H1 (cell line): ENCODE measurements around the gene FLVCR1. TPM values are rescaled to one million over a fixed set of nuclear protein-coding genes. Genes with fewer than 3 reads are reported as not detected.

Experiments used
- CTCF ChIA-PET: fragments of 300-600 bp; sonication (Branson Sonifier 250); formaldehyde crosslinking; loops from one replicate; lab custom pipeline; 2021; ENCODE audit not compliant: partially characterized antibody; lab: Charles Lee
- POLR2A ChIA-PET: fragments of 300-600 bp; sonication (Branson Sonifier 250); formaldehyde crosslinking; loops from one replicate; lab custom pipeline; 2021; ENCODE audit warnings: inconsistent platforms; ENCODE audit not compliant: partially characterized antibody; lab: Charles Lee
- DNase-seq, 2 experiments: peaks; one replicate each; pipeline versions ENCODE4 v3.0.0 to v3.0.0-alpha.2; 2010 to 2022; ENCODE audit warnings: low spot score in 2 of 2, low read depth in 1 of 2, mixed read lengths in 1 of 2
- FAIRE-seq: peaks from 2 replicates; lab custom pipeline; 2011; peaks lifted over from hg19 to GRCh38; lab: Jason Lieb, UNC
- H2AFZ ChIP-seq: 2 replicates; pipeline ENCODE4 v1.8.1; 2012; ENCODE audit warnings: low read length, inconsistent platforms
- H2AK5ac ChIP-seq: 2 replicates; pipeline ENCODE4 v1.6.1; 2013; ENCODE audit warnings: low read depth, low read length
- H2BK120ac ChIP-seq: replicated peaks from 2 replicates; pipeline ENCODE3; 2013; ENCODE audit warnings: low read depth, low read length, inconsistent platforms
- H2BK12ac ChIP-seq: 2 replicates; pipeline ENCODE4 v1.6.1; 2013; ENCODE audit warnings: low read depth, low read length
- H2BK15ac ChIP-seq: 2 replicates; pipeline ENCODE4 v1.6.1; 2013; ENCODE audit warnings: low read length
- H2BK20ac ChIP-seq: 2 replicates; pipeline ENCODE4 v1.6.1; 2013; ENCODE audit warnings: low read length
- H2BK5ac ChIP-seq: 2 replicates; pipeline ENCODE4 v1.6.1; 2013; ENCODE audit warnings: low read depth, low read length
- H3K14ac ChIP-seq: 2 replicates; pipeline ENCODE4 v1.6.1; 2013; ENCODE audit warnings: inconsistent platforms; ENCODE audit not compliant: insufficient read length
- H3K18ac ChIP-seq: 2 replicates; pipeline ENCODE4 v1.6.1; 2013; ENCODE audit warnings: low read length; ENCODE audit errors: extremely low read depth
- H3K23ac ChIP-seq: 2 replicates; pipeline ENCODE4 v1.6.1; 2013; ENCODE audit warnings: inconsistent platforms; ENCODE audit not compliant: insufficient read length
- H3K23me2 ChIP-seq: 2 replicates; pipeline ENCODE4 v1.6.1; 2013; ENCODE audit warnings: low read depth, low read length
- H3K27ac ChIP-seq: 2 replicates; pipeline ENCODE4 v1.6.1; 2011; ENCODE audit warnings: low read depth, low read length, inconsistent platforms
- H3K27me3 ChIP-seq, 4 experiments: replicated peaks in 1 of 4; 1 replicate in 1 of 4; 2 replicates in 3 of 4; pipeline versions ENCODE4 v1.6.1 to v1.8.1; 2011 to 2013; ENCODE audit warnings: low read length in 3 of 4, mild to moderate bottlenecking in 3 of 4, inconsistent platforms in 2 of 4, mixed read lengths in 2 of 4, moderate library complexity in 1 of 4; ENCODE audit not compliant: control insufficient read depth in 3 of 4, insufficient read depth in 3 of 4; ENCODE audit errors: extremely low read depth in 1 of 4
- H3K36me3 ChIP-seq, 4 experiments: 2 replicates each; pipeline versions ENCODE4 v1.6.1 to v1.8.1; 2011 to 2013; ENCODE audit warnings: mild to moderate bottlenecking in 4 of 4, low read length in 3 of 4, moderate library complexity in 2 of 4, control low read depth in 1 of 4, inconsistent platforms in 1 of 4; ENCODE audit not compliant: insufficient read depth in 4 of 4, control insufficient read depth in 2 of 4
- H3K4ac ChIP-seq: replicated peaks from 2 replicates; pipeline ENCODE3; 2013; ENCODE audit warnings: low read length, low read depth, mixed read lengths, inconsistent platforms; ENCODE audit not compliant: insufficient read length
- H3K4me1 ChIP-seq, 4 experiments: replicated peaks in 1 of 4; 1 replicate in 1 of 4; 2 replicates in 3 of 4; pipeline versions ENCODE4 v1.6.1 to v1.8.1; 2011 to 2013; ENCODE audit warnings: low read length in 3 of 4, inconsistent platforms in 2 of 4, mixed read lengths in 1 of 4; ENCODE audit not compliant: insufficient read depth in 4 of 4, control insufficient read depth in 3 of 4
- H3K4me2 ChIP-seq, 2 experiments: 2 replicates each; pipeline versions ENCODE4 v1.6.1 to v1.8.1; 2011 to 2013; ENCODE audit warnings: low read depth in 2 of 2, low read length in 2 of 2, control low read depth in 1 of 2, inconsistent platforms in 1 of 2, mild to moderate bottlenecking in 1 of 2; ENCODE audit not compliant: insufficient read depth in 1 of 2
- H3K4me3 ChIP-seq, 4 experiments: fragments of 200-600, 300-600 bp in 1 of 4; sonication (generic), shearing (Covaris generic), sonication (Bioruptor Twin) in 1 of 4; 2 replicates each; pipeline versions ENCODE4 v1.5.1 to v1.8.1; 2011 to 2016; ENCODE audit warnings: low read length in 4 of 4, low read depth in 3 of 4, control low read depth in 2 of 4, inconsistent platforms in 2 of 4, mild to moderate bottlenecking in 2 of 4, mixed read lengths in 1 of 4, moderate library complexity in 1 of 4; ENCODE audit not compliant: insufficient read depth in 2 of 4; ENCODE audit errors: extremely low read depth in 1 of 4
- H3K56ac ChIP-seq: replicated peaks from 2 replicates; pipeline ENCODE3; 2013; ENCODE audit warnings: low read depth, mild to moderate bottlenecking, mixed read lengths, low read length, inconsistent platforms; ENCODE audit not compliant: insufficient read length
- H3K79me1 ChIP-seq: 2 replicates; pipeline ENCODE4 v1.6.1; 2013; ENCODE audit warnings: low read depth, low read length, control low read depth
- H3K79me2 ChIP-seq, 2 experiments: 2 replicates each; pipeline versions ENCODE4 v1.6.1 to v1.8.1; 2012 to 2013; ENCODE audit warnings: low read length in 2 of 2, mild to moderate bottlenecking in 2 of 2, inconsistent platforms in 1 of 2; ENCODE audit not compliant: insufficient read depth in 2 of 2, control insufficient read depth in 1 of 2
- H3K9ac ChIP-seq, 4 experiments: replicated peaks in 1 of 4; 1 replicate in 1 of 4; 2 replicates in 3 of 4; pipeline versions ENCODE4 v1.6.1 to v1.8.1; 2011 to 2013; ENCODE audit warnings: low read depth in 3 of 4, low read length in 3 of 4, control low read depth in 2 of 4, mild to moderate bottlenecking in 2 of 4, moderate library complexity in 2 of 4, inconsistent platforms in 1 of 4; ENCODE audit errors: extremely low read depth in 1 of 4
- H3K9me3 ChIP-seq, 2 experiments: 2 replicates each; pipeline versions ENCODE4 v1.6.1 to v1.8.1; 2012 to 2013; ENCODE audit warnings: mild to moderate bottlenecking in 2 of 2, moderate library complexity in 2 of 2, control low read depth in 1 of 2, inconsistent platforms in 1 of 2, low read depth in 1 of 2, low read length in 1 of 2, mixed read lengths in 1 of 2; ENCODE audit not compliant: insufficient read depth in 2 of 2
- H4K20me1 ChIP-seq, 2 experiments: replicated peaks in 1 of 2; 2 replicates each; pipeline versions ENCODE3 to v1.8.1; 2011 to 2013; ENCODE audit warnings: inconsistent platforms in 2 of 2, low read length in 2 of 2, mild to moderate bottlenecking in 1 of 2; ENCODE audit not compliant: insufficient read depth in 2 of 2, control insufficient read depth in 1 of 2
- H4K5ac ChIP-seq: 2 replicates; pipeline ENCODE4 v1.6.1; 2013; ENCODE audit warnings: low read length, low read depth, mixed read lengths, inconsistent platforms; ENCODE audit not compliant: insufficient read length
- H4K8ac ChIP-seq: 2 replicates; pipeline ENCODE4 v1.8.0; 2013; ENCODE audit warnings: mild to moderate bottlenecking, moderate library complexity, low read length, inconsistent platforms; ENCODE audit not compliant: insufficient read depth; ENCODE audit errors: extremely low read depth
- H4K91ac ChIP-seq: replicated peaks from 2 replicates; pipeline ENCODE3; 2013; ENCODE audit warnings: low read length, mixed read lengths, inconsistent platforms; ENCODE audit not compliant: insufficient read length
- CBX5 ChIP-seq: fragments of 300-800, 300-1000 bp; sonication (generic); IDR thresholded peaks from 2 replicates; pipeline ENCODE4 v1.7.1; 2016; ENCODE audit warnings: antibody characterized with exemption, low read length, low read depth
- CREB1 ChIP-seq: IDR thresholded peaks from 2 replicates; pipeline ENCODE4 v1.6.1; 2012; ENCODE audit warnings: inconsistent platforms
- EGR1 ChIP-seq: IDR thresholded peaks from 2 replicates; pipeline ENCODE4 v1.6.1; 2011; ENCODE audit warnings: low read depth, low read length, borderline replicate concordance
- EZH2 ChIP-seq: fragments of 200-600 bp; sonication (generic); IDR thresholded peaks from 2 replicates; pipeline ENCODE4 v1.7.1; 2012; ENCODE audit warnings: low read depth, mild to moderate bottlenecking, moderate library complexity, low read length, inconsistent platforms; ENCODE audit not compliant: severe bottlenecking
- HDAC2 ChIP-seq, 2 experiments: fragments of 300-600 bp in 1 of 2; sonication (generic) in 1 of 2; IDR thresholded peaks; 2 replicates each; pipeline ENCODE4 v1.6.1; 2011 to 2012; ENCODE audit warnings: low read depth in 2 of 2, low read length in 2 of 2, mild to moderate bottlenecking in 2 of 2, moderate library complexity in 2 of 2, borderline replicate concordance in 1 of 2, inconsistent platforms in 1 of 2
- KDM5A ChIP-seq: fragments of 200-600 bp; IDR thresholded peaks from 2 replicates; pipeline ENCODE4 v1.7.1; 2012; ENCODE audit warnings: mild to moderate bottlenecking, low read length, inconsistent platforms, mixed read lengths
- NRF1 ChIP-seq: IDR thresholded peaks from 2 replicates; pipeline ENCODE4 v1.6.1; 2011; ENCODE audit warnings: mild to moderate bottlenecking, low read depth, low read length, improper control_type of control experiment
- PHF8 ChIP-seq: fragments of 200-600 bp; sonication (generic); conservative IDR thresholded peaks from 2 replicates; pipeline ENCODE4 v1.7.1; 2012; ENCODE audit warnings: low read depth, mild to moderate bottlenecking, inconsistent platforms, low read length, moderate library complexity
- POLR2AphosphoS5 ChIP-seq: IDR thresholded peaks from 2 replicates; pipeline ENCODE4 v1.6.1; 2011; ENCODE audit warnings: low read depth, low read length
- RAD21 ChIP-seq, 2 experiments: IDR thresholded peaks in 1 of 2; conservative IDR thresholded peaks in 1 of 2; 2 replicates each; pipeline ENCODE4 v1.6.1; 2011; ENCODE audit warnings: low read depth in 2 of 2, low read length in 2 of 2, improper control_type of control experiment in 1 of 2, inconsistent platforms in 1 of 2, mild to moderate bottlenecking in 1 of 2, moderate library complexity in 1 of 2
- SIN3A ChIP-seq, 2 experiments: IDR thresholded peaks in 1 of 2; conservative IDR thresholded peaks in 1 of 2; 2 replicates each; pipeline ENCODE4 v1.6.1; 2011 to 2012; ENCODE audit warnings: low read length in 2 of 2, improper control_type of control experiment in 1 of 2, low read depth in 1 of 2, mild to moderate bottlenecking in 1 of 2
- SP4 ChIP-seq: IDR thresholded peaks from 2 replicates; pipeline ENCODE4 v1.6.1; 2012; ENCODE audit warnings: low read length, inconsistent platforms
- SRF ChIP-seq: IDR thresholded peaks from 2 replicates; pipeline ENCODE4 v1.6.1; 2011; ENCODE audit warnings: mild to moderate bottlenecking, low read depth, low read length, moderate library complexity
- TBP ChIP-seq: IDR thresholded peaks from 2 replicates; pipeline ENCODE4 v1.6.1; 2011; ENCODE audit warnings: low read depth, low read length, improper control_type of control experiment
- TEAD4 ChIP-seq: IDR thresholded peaks from 2 replicates; pipeline ENCODE4 v1.6.1; 2012; ENCODE audit warnings: low read depth, low read length, inconsistent platforms, mixed read lengths
- WGBS, 2 experiments: shearing (Covaris generic) in 1 of 2; methylation state at CpG; one replicate each; pipeline versions ENCODE4 v1.1.6 to v1.1.7; 2013 to 2015; ENCODE audit warnings: low lambda C conversion rate in 2 of 2, mixed read lengths in 2 of 2, inconsistent platforms in 1 of 2, low coverage in 1 of 2, missing lambda C conversion rate in 1 of 2; ENCODE audit not compliant: insufficient replicate concordance in 2 of 2, insufficient coverage in 1 of 2, insufficient read length in 1 of 2; ENCODE audit errors: extremely low coverage in 1 of 2, missing lambda C conversion rate in 1 of 2; 5-methylcytosine and 5-hydroxymethylcytosine counted together
- polyA plus RNA-seq, 7 experiments: library from polyadenylated mRNA; depleted of rRNA in 3 of 7; stranded (reverse) in 5 of 7; unstranded in 2 of 7; fragments of >200 nt in 5 of 7; fragments of 200-250 nt in 2 of 7; gene quantifications; 1 replicate in 5 of 7; 2 replicates in 1 of 7; 4 replicates in 1 of 7; pipeline versions ENCODE4 v1.2.1 to v1.2.3, GENCODE V29; 2011 to 2013; ENCODE audit warnings: missing spikeins in 2 of 7, mixed read lengths in 2 of 7
- total RNA-seq: library from RNA; stranded (reverse); fragmentation: NEBNext Ultra II Directional; extraction: Animal tissue kit (Norgen Biotek cat#: 25700); gene quantifications from 2 replicates; pipeline ENCODE4 v1.2.1, GENCODE V29; 2021

FLVCR1 gene
- total and polyA plus RNA-seq, 2 of the 8 experiments (the other 6 are each of a cell fraction or from before 2014, with no cell fraction given): 31.8 to 75.7 TPM

DNA sequence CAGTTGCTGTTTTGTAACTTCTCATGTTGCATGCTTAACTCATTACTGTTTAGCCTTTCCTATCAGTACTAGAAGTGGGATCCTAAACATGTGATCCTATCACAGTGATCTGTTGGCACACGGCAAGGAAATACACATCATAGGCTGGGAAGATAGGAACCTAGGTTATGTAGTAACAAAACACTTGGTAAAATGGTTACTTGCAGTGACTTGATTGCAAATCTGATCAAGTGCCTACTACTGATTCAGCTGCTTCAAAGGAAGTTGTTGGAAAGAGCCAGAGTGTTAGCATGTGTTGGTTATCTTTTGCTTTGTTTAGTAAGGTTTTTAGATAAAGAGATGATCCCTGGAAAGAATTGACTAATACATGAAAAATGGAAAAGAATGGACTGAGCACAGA lies 83.4 kb downstream of the FLVCR1 start:
- Histone ChIP-seq H3K9me3 (no peaks in the 10 kb centered on the region), H3K23me2 (no peaks in the 10 kb centered on the region), H2AK5ac (no peak overlapping the region), H3K4me3 (no peak overlapping the region), H3K27me3 (no peaks in the 10 kb centered on the region), H4K8ac (no peak overlapping the region), H3K9ac (no peak overlapping the region), H3K4me2 (no peak overlapping the region), H3K36me3 (no peaks in the 10 kb centered on the region), H3K14ac (no peak overlapping the region), H4K91ac (no peak overlapping the region), H4K5ac (no peak overlapping the region), H2BK120ac (no peak overlapping the region), H3K23ac (no peak overlapping the region), H2BK12ac (no peak overlapping the region), H3K4ac (no peak overlapping the region), H2BK15ac (no peak overlapping the region), H3K27ac (no peak overlapping the region), H3K79me1 (no peaks in the 10 kb centered on the region), H2AFZ (no peak overlapping the region), H2BK20ac (no peak overlapping the region), H3K4me1 (peaks cover 0 to 2% (median 1%) of the 10 kb centered on the region in 4 experiments; a peak in 2 of 7 replicates), H4K20me1 (no peaks in the 10 kb centered on the region), H2BK5ac (no peak overlapping the region), H3K56ac (no peak overlapping the region), H3K18ac (no peak overlapping the region), H3K79me2 (no peaks in the 10 kb centered on the region)
- WGBS, 2 experiments: 94% methylated on average over 1 of the region's 1 CpG; no CpG with 5 or more reads in 1 of the 2 experiments
- CTCF ChIA-PET: interaction anchor here (0.6 to 1.4 kb wide), 3 partner anchors 16 to 26 kb away, joined by 3 to 4 read pairs (median 3); no protein-coding TSS in a partner anchor
- POLR2A ChIA-PET: interaction anchor here (1.0 to 1.1 kb wide), 2 partner anchors 13 to 31 kb away, joined by 3 read pairs; no protein-coding TSS in a partner anchor
- FAIRE-seq (no peak), DNase-seq (no peak)
- TF ChIP-seq POLR2AphosphoS5 (no peak), PHF8 (no peak), HDAC2 (IDR thresholded peaks at IDR 0.05; ENCODE audit: borderline replicate concordance in 1 of 2, low read depth in 2 of 2, low read length in 2 of 2) (no peak), TEAD4 (no peak), TBP (no peak), CBX5 (no peak), EGR1 (no peak), SP4 (no peak), SRF (no peak), SIN3A (conservative IDR thresholded peaks at IDR 0.05 in 1 of 2, IDR thresholded peaks at IDR 0.05 in 1 of 2; ENCODE audit: low read depth in 1 of 2, low read length in 2 of 2) (no peak), RAD21 (IDR thresholded peaks at IDR 0.05 in 1 of 2, conservative IDR thresholded peaks at IDR 0.05 in 1 of 2; ENCODE audit: low read depth in 2 of 2, low read length in 2 of 2) (no peak), CREB1 (no peak), NRF1 (no peak), KDM5A (no peak), EZH2 (no peak)
